ENCODE results near the gene TBXAS1. TPM values are rescaled to one million over a fixed set of nuclear protein-coding genes. Genes with fewer than 3 reads are reported as not detected.

The TBXAS1 gene
- total RNA-seq, 1 donor from 2014 or later: 1.3 TPM

DNA sequence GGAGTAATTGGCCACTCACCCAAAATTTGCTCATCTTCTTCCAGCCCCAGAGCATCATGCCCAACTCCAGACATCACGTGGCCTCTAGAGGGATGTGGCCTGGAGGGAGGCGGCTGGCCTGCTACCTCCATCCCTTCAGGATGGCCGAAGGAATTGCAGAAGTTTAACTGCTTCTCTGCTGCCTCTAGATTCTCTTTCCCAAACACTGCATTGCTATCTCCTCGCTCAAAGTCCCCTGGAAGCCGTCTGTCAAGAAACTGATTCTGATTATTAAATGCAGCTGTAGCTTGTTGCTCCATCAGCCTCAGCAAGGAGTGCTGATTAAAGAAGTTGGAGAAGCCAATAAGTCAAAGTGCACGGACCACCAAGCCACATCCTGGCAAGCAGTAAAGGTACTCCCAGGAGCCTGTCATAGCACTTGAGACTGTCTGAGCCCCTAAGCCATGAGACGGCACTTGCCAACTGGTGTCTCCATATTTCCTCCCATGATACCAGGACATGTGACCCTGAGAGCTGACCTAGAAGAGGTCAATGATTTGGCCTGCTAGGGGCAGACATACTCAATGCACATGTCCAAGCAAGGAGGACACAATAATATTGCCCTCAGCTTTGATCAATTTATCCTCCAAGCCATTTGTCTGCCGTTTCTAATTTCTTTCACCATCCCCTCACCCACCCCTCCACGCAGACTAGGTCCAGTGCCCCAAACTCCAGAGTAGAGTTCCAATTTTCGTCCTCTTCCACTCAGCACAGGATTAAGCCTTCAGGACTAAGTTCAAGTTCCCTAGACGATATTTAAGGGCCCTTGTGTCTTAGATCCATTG, 84.2 kb downstream of the TBXAS1 start:
- TF ChIP-seq, protein P1, sequence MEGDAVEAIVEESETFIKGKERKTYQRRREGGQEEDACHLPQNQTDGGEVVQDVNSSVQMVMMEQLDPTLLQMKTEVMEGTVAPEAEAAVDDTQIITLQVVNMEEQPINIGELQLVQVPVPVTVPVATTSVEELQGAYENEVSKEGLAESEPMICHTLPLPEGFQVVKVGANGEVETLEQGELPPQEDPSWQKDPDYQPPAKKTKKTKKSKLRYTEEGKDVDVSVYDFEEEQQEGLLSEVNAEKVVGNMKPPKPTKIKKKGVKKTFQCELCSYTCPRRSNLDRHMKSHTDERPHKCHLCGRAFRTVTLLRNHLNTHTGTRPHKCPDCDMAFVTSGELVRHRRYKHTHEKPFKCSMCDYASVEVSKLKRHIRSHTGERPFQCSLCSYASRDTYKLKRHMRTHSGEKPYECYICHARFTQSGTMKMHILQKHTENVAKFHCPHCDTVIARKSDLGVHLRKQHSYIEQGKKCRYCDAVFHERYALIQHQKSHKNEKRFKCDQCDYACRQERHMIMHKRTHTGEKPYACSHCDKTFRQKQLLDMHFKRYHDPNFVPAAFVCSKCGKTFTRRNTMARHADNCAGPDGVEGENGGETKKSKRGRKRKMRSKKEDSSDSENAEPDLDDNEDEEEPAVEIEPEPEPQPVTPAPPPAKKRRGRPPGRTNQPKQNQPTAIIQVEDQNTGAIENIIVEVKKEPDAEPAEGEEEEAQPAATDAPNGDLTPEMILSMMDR (IDR thresholded peaks at IDR 0.05; ENCODE audit: unreplicated experiment): no peak

DNA sequence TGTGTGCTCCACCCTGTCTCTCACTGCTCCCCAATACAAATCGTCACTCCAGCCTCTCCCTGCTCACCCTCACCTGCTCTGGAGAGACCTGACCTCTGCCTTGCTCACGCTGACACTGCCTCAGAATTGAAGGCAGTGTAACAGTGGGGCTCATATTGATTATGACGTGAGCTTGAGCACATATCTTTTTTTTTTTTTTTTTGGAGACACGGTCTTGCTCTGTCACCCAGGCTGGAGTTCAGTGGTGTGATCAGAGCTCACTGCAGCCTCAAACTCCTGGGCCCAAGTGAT, 84.7 kb downstream of the TBXAS1 start:
- H3K27ac Mint-ChIP-seq (ENCODE audit: unreplicated experiment): no peak overlapping the region
- no peaks in the 10 kb centered on the region for H3K27me3 Mint-ChIP-seq (ENCODE audit: unreplicated experiment)
- peaks cover 18% of the 10 kb centered on the region for H3K4me1 Mint-ChIP-seq (ENCODE audit: unreplicated experiment)
- no peak overlapping the region for H3K4me3 Mint-ChIP-seq (ENCODE audit: unreplicated experiment)
- TF ChIP-seq, protein P1 (IDR thresholded peaks at IDR 0.05; ENCODE audit: unreplicated experiment): no peak
- DNase-seq (ENCODE audit: low spot score): no peak
- H3K9me3 Mint-ChIP-seq (ENCODE audit: unreplicated experiment): no peaks in the 10 kb centered on the region
- H3K36me3 Mint-ChIP-seq (ENCODE audit: low read depth, unreplicated experiment): no peaks in the 10 kb centered on the region

More for the DNA sequence above, 84.2 kb downstream of the TBXAS1 start:
- Mint-ChIP-seq H3K27me3 (ENCODE audit: unreplicated experiment) (no peaks in the 10 kb centered on the region), H3K4me1 (ENCODE audit: unreplicated experiment) (peaks cover 18% of the 10 kb centered on the region), H3K27ac (ENCODE audit: unreplicated experiment) (no peak overlapping the region), H3K4me3 (ENCODE audit: unreplicated experiment) (no peak overlapping the region), H3K36me3 (ENCODE audit: low read depth, unreplicated experiment) (no peaks in the 10 kb centered on the region), H3K9me3 (ENCODE audit: unreplicated experiment) (no peaks in the 10 kb centered on the region)
- DNase-seq (ENCODE audit: low spot score): no peak

GRCh38 chr7:139914306-139915267, 85.5 kb downstream of the TBXAS1 start:
- no peaks in the 10 kb centered on the region for H3K36me3 Mint-ChIP-seq (ENCODE audit: low read depth, unreplicated experiment)
- DNase-seq (ENCODE audit: low spot score): no peak
- TF ChIP-seq, protein P1 (IDR thresholded peaks at IDR 0.05; ENCODE audit: unreplicated experiment): no peak
- H3K9me3 Mint-ChIP-seq (ENCODE audit: unreplicated experiment): no peaks in the 10 kb centered on the region
- H3K4me3 Mint-ChIP-seq (ENCODE audit: unreplicated experiment): no peak overlapping the region
- no peaks in the 10 kb centered on the region for H3K27me3 Mint-ChIP-seq (ENCODE audit: unreplicated experiment)
- no peak overlapping the region for H3K27ac Mint-ChIP-seq (ENCODE audit: unreplicated experiment)
- H3K4me1 Mint-ChIP-seq (ENCODE audit: unreplicated experiment): peaks cover 12% of the 10 kb centered on the region

DNA sequence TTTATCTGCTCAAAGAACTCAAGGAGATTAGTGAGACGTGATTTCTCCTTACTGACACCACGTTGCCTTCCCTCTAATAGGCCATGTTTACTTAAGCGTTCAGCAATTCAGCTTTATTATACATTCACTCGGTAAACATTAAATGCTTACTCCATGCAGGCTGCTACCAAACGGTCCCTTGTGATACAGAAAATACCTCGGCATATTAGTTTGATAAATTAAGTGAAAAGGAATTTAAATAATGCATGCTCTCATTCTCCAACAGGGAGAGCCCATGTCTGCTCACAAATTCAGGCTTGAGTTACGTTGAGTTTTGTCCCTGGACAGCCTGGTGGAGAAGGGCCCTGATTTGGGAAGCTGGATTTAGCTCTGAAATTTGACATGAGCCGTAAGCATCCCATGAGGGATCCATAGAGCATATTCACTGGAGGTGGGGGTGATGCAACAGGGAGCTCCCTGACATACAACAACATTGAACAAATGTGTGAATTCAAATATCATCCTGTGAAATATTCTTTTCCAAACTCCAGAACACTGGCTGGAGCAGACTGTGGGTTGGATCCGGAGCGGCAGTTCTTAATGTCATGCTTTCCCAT, 86.3 kb downstream of the TBXAS1 start:
- Mint-ChIP-seq H3K9me3 (ENCODE audit: unreplicated experiment) (no peaks in the 10 kb centered on the region), H3K4me1 (ENCODE audit: unreplicated experiment) (peaks cover 6% of the 10 kb centered on the region), H3K27me3 (ENCODE audit: unreplicated experiment) (no peaks in the 10 kb centered on the region), H3K27ac (ENCODE audit: unreplicated experiment) (no peak overlapping the region), H3K4me3 (ENCODE audit: unreplicated experiment) (no peak overlapping the region), H3K36me3 (ENCODE audit: low read depth, unreplicated experiment) (no peaks in the 10 kb centered on the region)
- no peak for DNase-seq (ENCODE audit: low spot score)
- TF ChIP-seq, protein P1 (IDR thresholded peaks at IDR 0.05; ENCODE audit: unreplicated experiment): no peak
